ENCODE data around the gene CD200. TPM values are rescaled to one million over a fixed set of nuclear protein-coding genes. Genes with fewer than 3 reads are reported as not detected.

CD200 gene
- total RNA-seq = 23.0 TPM
- 36.2 TPM for polyA plus RNA-seq

DNA sequence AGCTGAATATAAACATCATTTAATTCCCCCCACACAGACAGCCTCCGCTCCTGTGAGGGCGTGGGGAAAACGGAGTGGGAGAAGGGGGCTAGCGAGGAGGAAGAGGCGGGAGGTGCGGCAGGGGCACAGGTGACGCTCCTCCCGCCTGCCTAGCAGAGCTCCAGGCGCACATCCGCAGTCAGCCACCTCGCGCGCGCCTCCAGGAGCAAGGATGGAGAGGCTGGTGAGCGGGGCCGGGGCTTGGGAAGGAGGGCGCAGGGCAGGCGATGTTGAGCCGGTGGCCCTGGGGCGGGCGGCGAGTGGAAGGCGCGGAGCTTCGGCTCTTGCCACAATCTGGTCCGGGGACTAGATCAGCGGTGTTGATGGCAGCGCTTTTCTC, at the start of gene CD200:
TSS of gene CD200 (plus strand) at position 155 of the 379 bp plus-strand sequence. CDS start at position 212, 57 bp downstream.
- peak; percentile 42 for DNase-seq (ENCODE audit: extremely low spot score)
- under 1% methylated on average over 28 of the region's 28 CpGs for WGBS
- no peaks in the 10 kb centered on the region for H3K36me3 ChIP-seq (ENCODE audit: insufficient read depth)
- H3K27ac ChIP-seq (ENCODE audit: low read depth) = peak within 1 kb of the TSS; percentile 75
- peak within 1 kb of the TSS; percentile 58 for H3K4me3 ChIP-seq (ENCODE audit: low read depth, low read length)
- H3K4me1 ChIP-seq (ENCODE audit: insufficient read depth) = peaks cover 2% of the 10 kb centered on the region

GRCh38 chr3:112289011-112289410, 43.9 kb upstream of the CD200 start:
- H3K4me1 ChIP-seq (ENCODE audit: insufficient read depth) = no peaks in the 10 kb centered on the region
- no peak overlapping the region for H3K4me3 ChIP-seq (ENCODE audit: low read depth, low read length)
- no peak for DNase-seq (ENCODE audit: extremely low spot score)
- no peaks in the 10 kb centered on the region for H3K36me3 ChIP-seq (ENCODE audit: insufficient read depth)
- H3K27ac ChIP-seq (ENCODE audit: low read depth) = no peak overlapping the region
- WGBS = 93% methylated on average over 4 of the region's 4 CpGs

DNA sequence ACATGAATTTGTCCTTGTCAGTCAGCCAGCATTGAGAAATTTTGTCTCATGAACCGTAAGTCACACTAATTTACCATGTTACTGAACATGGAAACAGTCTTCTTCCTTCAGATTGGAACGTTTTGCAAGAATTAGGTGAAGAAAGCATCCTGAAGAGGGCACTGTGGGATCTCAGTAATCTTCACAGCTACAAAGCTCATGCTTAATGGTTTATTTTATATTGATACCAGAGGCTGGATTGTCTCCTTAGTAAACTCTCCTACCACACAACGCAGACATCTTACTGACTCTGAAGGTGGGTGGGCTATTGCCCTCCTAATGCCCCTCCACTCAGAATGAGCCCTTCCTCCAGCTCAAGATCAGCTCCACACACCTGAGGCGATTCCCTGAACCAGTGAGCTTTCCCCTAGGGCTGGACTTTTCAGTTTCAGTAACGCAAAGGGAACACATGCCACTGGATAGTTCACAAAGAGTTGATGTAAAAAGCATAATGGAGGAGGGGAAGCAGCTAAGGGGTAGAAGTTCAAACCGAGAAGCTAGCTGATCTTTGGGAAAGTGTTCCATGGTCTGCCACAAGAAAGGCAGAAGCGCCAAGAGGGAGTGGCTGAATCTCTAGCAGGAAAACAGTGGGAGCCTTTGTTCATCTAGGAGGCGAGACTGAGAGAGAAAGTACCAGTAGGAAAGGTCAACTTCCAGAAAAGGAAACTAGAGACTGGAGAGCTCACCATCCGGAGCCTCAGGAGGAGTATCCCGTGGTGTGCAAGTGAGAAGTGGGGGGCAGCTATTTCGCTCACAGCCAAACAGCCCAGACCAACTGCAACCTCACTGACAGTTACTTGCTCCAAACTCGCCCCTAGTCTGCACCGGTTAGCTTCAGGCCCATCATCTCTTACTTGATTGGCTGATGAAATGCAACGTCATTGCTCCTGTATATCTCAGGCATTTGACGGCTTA, 39.3 kb upstream of the CD200 start, which contains the start of gene SLC9C1:
TSS of gene SLC9C1 (minus strand) at position 849 of the 954 bp plus-strand sequence. CDS start 7,425 bp downstream, outside the sequence.
- peak; percentile 58 for DNase-seq (ENCODE audit: extremely low spot score)
- H3K4me1 ChIP-seq (ENCODE audit: insufficient read depth) = no peaks in the 10 kb centered on the region
- no peaks in the 10 kb centered on the region for H3K36me3 ChIP-seq (ENCODE audit: insufficient read depth)
- peak within 1 kb of the TSS; percentile 21 for H3K4me3 ChIP-seq (ENCODE audit: low read depth, low read length)
- H3K27ac ChIP-seq (ENCODE audit: low read depth) = no peak within 1 kb of the TSS
- WGBS = 33% methylated on average over 15 of the region's 15 CpGs

DNA sequence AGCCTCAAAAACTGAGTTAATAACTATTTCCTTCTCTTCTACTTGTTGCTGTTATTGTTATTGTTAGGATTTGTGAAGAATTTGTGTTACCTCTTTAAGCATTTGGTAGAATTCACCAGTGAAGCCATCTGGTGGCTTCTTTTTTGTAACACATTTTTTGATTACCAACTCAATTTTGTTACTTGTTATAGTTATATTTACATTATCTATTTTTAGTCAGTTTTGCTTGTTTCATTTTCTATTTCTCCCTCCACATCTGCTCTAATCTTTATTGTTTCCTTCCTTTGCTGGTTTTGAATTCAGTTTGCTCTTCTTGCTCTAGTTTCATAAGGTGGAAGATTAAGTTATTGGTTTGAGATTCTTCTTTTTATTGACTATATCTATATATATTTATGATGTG, 35.2 kb upstream of the CD200 start:
- no peak for DNase-seq (ENCODE audit: extremely low spot score)
- no peak overlapping the region for H3K27ac ChIP-seq (ENCODE audit: low read depth)
- no peak overlapping the region for H3K4me3 ChIP-seq (ENCODE audit: low read depth, low read length)
- no peaks in the 10 kb centered on the region for H3K4me1 ChIP-seq (ENCODE audit: insufficient read depth)
- no peaks in the 10 kb centered on the region for H3K36me3 ChIP-seq (ENCODE audit: insufficient read depth)

- no peaks in the 10 kb centered on the region for H3K36me3 ChIP-seq (ENCODE audit: insufficient read depth)
- H3K27ac ChIP-seq (ENCODE audit: low read depth) = no peak overlapping the region
- DNase-seq (ENCODE audit: extremely low spot score) = no peak
- no peak overlapping the region for H3K4me3 ChIP-seq (ENCODE audit: low read depth, low read length)
- H3K4me1 ChIP-seq (ENCODE audit: insufficient read depth) = no peaks in the 10 kb centered on the region
Observed at GRCh38 chr3:112298781-112299180, 34.2 kb upstream of the CD200 start.

DNA sequence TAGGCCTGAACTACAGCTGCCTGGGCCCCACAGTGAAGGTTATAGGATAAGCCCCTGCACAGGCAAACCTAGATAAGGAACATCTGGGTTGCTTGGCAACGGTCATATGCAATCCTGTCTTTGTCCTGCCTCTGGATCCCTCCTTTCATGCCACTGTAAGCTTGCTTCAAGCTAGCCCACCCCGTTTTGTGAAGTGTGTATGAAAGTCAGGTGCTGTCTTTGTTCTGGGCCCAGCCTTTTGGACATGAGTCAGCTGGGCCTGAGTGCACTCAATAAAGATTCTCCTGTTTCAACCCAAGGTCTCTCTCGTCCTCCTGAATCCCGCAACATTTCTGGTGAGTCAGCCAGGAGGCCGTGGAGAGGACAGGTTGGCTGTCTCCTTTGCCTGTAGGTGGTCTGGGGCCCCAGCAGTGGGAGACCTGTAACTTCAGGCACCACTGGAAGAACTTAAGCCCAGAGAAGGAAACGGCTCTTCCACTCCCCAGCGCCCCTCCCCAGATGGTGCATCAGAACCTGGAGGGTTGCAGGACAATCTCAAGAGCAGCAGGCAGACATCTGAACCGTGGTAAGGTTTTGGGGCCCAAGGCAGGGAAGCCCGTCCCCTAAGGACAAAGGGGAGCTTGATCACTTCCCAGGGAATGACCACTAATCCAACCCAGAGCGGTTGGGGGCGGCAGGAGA, 30.7 kb upstream of the CD200 start:
- H3K4me1 ChIP-seq (ENCODE audit: insufficient read depth) = no peaks in the 10 kb centered on the region
- H3K36me3 ChIP-seq (ENCODE audit: insufficient read depth) = no peaks in the 10 kb centered on the region
- no peak for DNase-seq (ENCODE audit: extremely low spot score)
- no peak overlapping the region for H3K4me3 ChIP-seq (ENCODE audit: low read depth, low read length)
- WGBS = 60% methylated on average over 11 of the region's 11 CpGs
- no peak overlapping the region for H3K27ac ChIP-seq (ENCODE audit: low read depth)

- H3K36me3 ChIP-seq (ENCODE audit: insufficient read depth) = no peaks in the 10 kb centered on the region
- no peaks in the 10 kb centered on the region for H3K4me1 ChIP-seq (ENCODE audit: insufficient read depth)
- H3K27ac ChIP-seq (ENCODE audit: low read depth) = no peak overlapping the region
- WGBS = 24% methylated on average over 12 of the region's 12 CpGs
- DNase-seq (ENCODE audit: extremely low spot score) = no peak
- H3K4me3 ChIP-seq (ENCODE audit: low read depth, low read length) = peak overlapping the region; percentile 43
Observed at GRCh38 chr3:112302881-112303763, 29.8 kb upstream of the CD200 start.

DNA sequence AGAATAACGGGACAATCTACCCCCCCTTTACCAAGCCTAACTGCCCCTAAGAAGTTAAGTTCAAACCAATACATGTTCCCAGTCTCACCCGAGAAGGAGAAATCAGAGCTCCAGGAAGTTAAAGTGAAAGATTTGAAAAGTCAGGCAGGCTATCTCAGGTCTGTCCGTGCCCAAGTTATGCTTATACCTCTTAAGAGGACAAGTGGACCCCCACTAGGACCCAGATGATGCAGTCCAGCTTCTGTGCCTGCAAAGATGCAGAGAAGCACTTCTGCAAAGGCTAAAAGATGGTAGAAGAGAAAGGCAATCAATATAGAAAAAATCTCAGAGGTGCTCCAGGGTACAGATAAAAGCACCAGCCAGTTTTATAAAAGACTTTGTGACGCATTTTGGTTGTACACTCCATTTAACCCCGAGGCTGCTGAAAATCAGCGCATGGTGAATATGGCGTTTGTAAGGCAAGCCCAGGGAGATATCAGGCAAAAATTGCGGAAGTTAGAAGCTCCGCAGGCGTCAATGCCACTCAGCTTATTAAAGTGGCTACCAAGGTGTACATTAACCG, 29.1 kb upstream of the CD200 start:
- Histone ChIP-seq H3K4me3 (ENCODE audit: low read depth, low read length) (peak overlapping the region; percentile 43), H3K4me1 (ENCODE audit: insufficient read depth) (no peaks in the 10 kb centered on the region), H3K36me3 (ENCODE audit: insufficient read depth) (no peaks in the 10 kb centered on the region), H3K27ac (ENCODE audit: low read depth) (no peak overlapping the region)
- DNase-seq (ENCODE audit: extremely low spot score) = no peak
- 4% methylated on average over 11 of the region's 11 CpGs for WGBS

GRCh38 chr3:112304611-112305010, 28.3 kb upstream of the CD200 start:
- Histone ChIP-seq H3K4me1 (ENCODE audit: insufficient read depth) (no peaks in the 10 kb centered on the region), H3K36me3 (ENCODE audit: insufficient read depth) (no peaks in the 10 kb centered on the region), H3K4me3 (ENCODE audit: low read depth, low read length) (no peak overlapping the region), H3K27ac (ENCODE audit: low read depth) (no peak overlapping the region)
- WGBS = 47% methylated on average over 2 of the region's 2 CpGs
- DNase-seq (ENCODE audit: extremely low spot score) = no peak

DNA sequence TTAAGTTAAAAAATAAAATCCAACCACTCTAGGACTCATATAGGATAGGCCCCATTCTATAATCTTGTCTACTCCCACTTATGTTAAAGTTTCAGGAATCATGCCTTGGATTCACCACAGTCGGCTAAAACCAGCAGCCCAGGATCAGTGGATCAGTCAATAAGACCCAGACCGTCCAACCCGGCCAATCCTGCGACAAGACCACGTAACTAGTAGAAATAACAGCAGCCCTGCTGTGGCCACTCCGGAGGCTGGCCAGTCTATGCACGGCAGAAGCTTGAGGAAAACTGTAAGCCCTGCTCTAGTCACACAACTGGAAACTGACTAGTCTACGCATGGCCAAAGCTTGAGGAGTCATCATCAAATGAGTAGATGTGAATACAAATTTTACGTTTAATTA, 26.1 kb upstream of the CD200 start:
- DNase-seq (ENCODE audit: extremely low spot score) = no peak
- Histone ChIP-seq H3K4me3 (ENCODE audit: low read depth, low read length) (no peak overlapping the region), H3K4me1 (ENCODE audit: insufficient read depth) (no peaks in the 10 kb centered on the region), H3K36me3 (ENCODE audit: insufficient read depth) (no peaks in the 10 kb centered on the region), H3K27ac (ENCODE audit: low read depth) (no peak overlapping the region)
- WGBS = 92% methylated on average over 9 of the region's 9 CpGs

- WGBS = 84% methylated on average over 4 of the region's 4 CpGs
- DNase-seq (ENCODE audit: extremely low spot score) = no peak
- Histone ChIP-seq H3K4me3 (ENCODE audit: low read depth, low read length) (no peak overlapping the region), H3K4me1 (ENCODE audit: insufficient read depth) (no peaks in the 10 kb centered on the region), H3K36me3 (ENCODE audit: insufficient read depth) (no peaks in the 10 kb centered on the region), H3K27ac (ENCODE audit: low read depth) (no peak overlapping the region)
Observed at GRCh38 chr3:112307557-112307956, 25.4 kb upstream of the CD200 start.

DNA sequence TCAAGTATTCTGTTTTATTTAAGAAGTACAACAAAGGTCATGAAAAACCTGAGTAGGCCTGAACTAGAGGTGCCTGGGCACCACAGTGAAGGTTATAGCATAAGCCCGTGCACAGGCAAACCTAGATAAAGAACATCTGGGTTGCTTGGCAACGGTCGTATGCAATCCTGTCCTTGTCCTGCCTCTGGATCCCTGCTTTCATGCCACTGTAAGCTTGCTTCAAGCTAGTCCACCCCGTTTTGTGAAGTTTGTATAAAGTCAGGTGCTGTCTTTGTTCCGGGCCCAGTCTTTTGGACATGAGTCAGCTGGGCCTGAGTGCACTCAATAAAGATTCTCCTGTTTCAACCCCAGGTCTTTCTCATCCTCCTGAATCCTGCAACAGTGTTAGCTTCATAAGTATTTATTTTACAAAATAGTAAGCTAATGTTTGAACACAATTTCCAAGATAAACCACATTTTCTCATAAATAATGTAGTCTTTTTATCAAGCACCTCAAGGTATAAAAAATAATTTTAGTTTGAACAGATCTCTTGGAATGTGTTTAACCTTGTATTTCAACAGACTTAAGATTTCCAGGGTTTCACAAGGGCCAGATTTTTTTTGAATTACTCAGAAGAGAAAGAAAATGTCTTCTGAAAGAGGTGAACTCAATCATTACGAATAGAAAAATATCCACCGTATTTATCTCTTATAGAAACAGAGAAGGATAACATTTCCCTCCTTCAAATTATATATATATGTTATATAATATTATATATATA, 24.6 kb upstream of the CD200 start:
- no peak for DNase-seq (ENCODE audit: extremely low spot score)
- Histone ChIP-seq H3K4me3 (ENCODE audit: low read depth, low read length) (no peak overlapping the region), H3K27ac (ENCODE audit: low read depth) (no peak overlapping the region), H3K4me1 (ENCODE audit: insufficient read depth) (no peaks in the 10 kb centered on the region), H3K36me3 (ENCODE audit: insufficient read depth) (no peaks in the 10 kb centered on the region)
- 42% methylated on average over 7 of the region's 7 CpGs for WGBS

All from urinary bladder (tissue), 4 donors.